ENCODE measurements around the gene NAXE.

NAXE gene

GRCh38 chr1:156639601-156640101, 48.1 kb downstream of the NAXE start:
- ChIA-PET POLR2A (no interaction called here), CTCF (no interaction called here)
- TF ChIP-seq BHLHE40 (IDR thresholded peaks at IDR 0.05; ENCODE audit: borderline replicate concordance) = no peak
- no peak for TF ChIP-seq FOXA1 (IDR thresholded peaks at IDR 0.05)
- no peak for TF ChIP-seq SUZ12 (IDR thresholded peaks at IDR 0.05)
- TF ChIP-seq ZNF384 (IDR thresholded peaks at IDR 0.05) = no peak
- TF ChIP-seq HDGF (IDR thresholded peaks at IDR 0.05; ENCODE audit: borderline replicate concordance) = no peak
- TF ChIP-seq L3MBTL2 (conservative IDR thresholded peaks at IDR 0.05) = no peak
- no peak for TF ChIP-seq FOXK2 (IDR thresholded peaks at IDR 0.05)
- TF ChIP-seq ARNT (IDR thresholded peaks at IDR 0.05) = no peak
- no peak for TF ChIP-seq SP1 (IDR thresholded peaks at IDR 0.05)
- TF ChIP-seq NFRKB (IDR thresholded peaks at IDR 0.05) = no peak
- TF ChIP-seq ELF4 (IDR thresholded peaks at IDR 0.05) = no peak
- no peak for TF ChIP-seq FOXM1 (IDR thresholded peaks at IDR 0.05; ENCODE audit: borderline replicate concordance)
- no peak for TF ChIP-seq PKNOX1 (IDR thresholded peaks at IDR 0.05)
- TF ChIP-seq TARDBP (IDR thresholded peaks at IDR 0.05) = no peak
- TF ChIP-seq LEF1 (IDR thresholded peaks at IDR 0.05; ENCODE audit: borderline replicate concordance) = no peak
- TF ChIP-seq CTBP1 (IDR thresholded peaks at IDR 0.05; ENCODE audit: borderline replicate concordance) = no peak

GRCh38 chr1:156640842-156641706, 49.5 kb downstream of the NAXE start:
- TF ChIP-seq FOXM1 (IDR thresholded peaks at IDR 0.05; ENCODE audit: borderline replicate concordance) (no peak), L3MBTL2 (conservative IDR thresholded peaks at IDR 0.05) (no peak), SUZ12 (IDR thresholded peaks at IDR 0.05) (no peak), HDGF (IDR thresholded peaks at IDR 0.05; ENCODE audit: borderline replicate concordance) (no peak), FOXA1 (IDR thresholded peaks at IDR 0.05) (no peak), FOXK2 (IDR thresholded peaks at IDR 0.05) (no peak), LEF1 (IDR thresholded peaks at IDR 0.05; ENCODE audit: borderline replicate concordance) (no peak), SP1 (IDR thresholded peaks at IDR 0.05) (no peak), ZNF384 (IDR thresholded peaks at IDR 0.05) (no peak), TARDBP (IDR thresholded peaks at IDR 0.05) (no peak), ELF4 (IDR thresholded peaks at IDR 0.05) (no peak), ARNT (IDR thresholded peaks at IDR 0.05) (no peak), CTBP1 (IDR thresholded peaks at IDR 0.05; ENCODE audit: borderline replicate concordance) (no peak), BHLHE40 (IDR thresholded peaks at IDR 0.05; ENCODE audit: borderline replicate concordance) (no peak), NFRKB (IDR thresholded peaks at IDR 0.05) (no peak), PKNOX1 (IDR thresholded peaks at IDR 0.05) (no peak)
- POLR2A ChIA-PET = interaction anchor here (0.9 to 1.2 kb wide), 2 partner anchors 17 to 45 kb away, joined by 3 to 7 read pairs; no protein-coding TSS in a partner anchor
- CTCF ChIA-PET = interaction anchor here (0.7 to 6.2 kb wide), 6 partner anchors 10 to 49 kb away, joined by 3 to 47 read pairs (median 4); no protein-coding TSS in a partner anchor
- no peak for DNase-seq (ENCODE audit: extremely low spot score)

More at GRCh38 chr1:156639601-156640101, 48.1 kb downstream of the NAXE start:
- no peak for DNase-seq (ENCODE audit: extremely low spot score)

- ChIA-PET CTCF (interaction anchor here (0.7 to 6.2 kb wide), 6 partner anchors 11 to 48 kb away, joined by 3 to 47 read pairs (median 4); no protein-coding TSS in a partner anchor), POLR2A (interaction anchor here (0.9 to 1.2 kb wide), 2 partner anchors 18 to 46 kb away, joined by 3 to 7 read pairs; no protein-coding TSS in a partner anchor)
- TF ChIP-seq SUZ12 (IDR thresholded peaks at IDR 0.05) = no peak
- TF ChIP-seq SP1 (IDR thresholded peaks at IDR 0.05) = no peak
- TF ChIP-seq FOXK2 (IDR thresholded peaks at IDR 0.05) = no peak
- no peak for TF ChIP-seq BHLHE40 (IDR thresholded peaks at IDR 0.05; ENCODE audit: borderline replicate concordance)
- TF ChIP-seq CTBP1 (IDR thresholded peaks at IDR 0.05; ENCODE audit: borderline replicate concordance) = no peak
- TF ChIP-seq ELF4 (IDR thresholded peaks at IDR 0.05) = no peak
- TF ChIP-seq TARDBP (IDR thresholded peaks at IDR 0.05) = no peak
- TF ChIP-seq HDGF (IDR thresholded peaks at IDR 0.05; ENCODE audit: borderline replicate concordance) = no peak
- no peak for TF ChIP-seq NFRKB (IDR thresholded peaks at IDR 0.05)
- no peak for TF ChIP-seq FOXA1 (IDR thresholded peaks at IDR 0.05)
- TF ChIP-seq PKNOX1 (IDR thresholded peaks at IDR 0.05) = no peak
- TF ChIP-seq L3MBTL2 (conservative IDR thresholded peaks at IDR 0.05) = no peak
- no peak for TF ChIP-seq LEF1 (IDR thresholded peaks at IDR 0.05; ENCODE audit: borderline replicate concordance)
- no peak for TF ChIP-seq ARNT (IDR thresholded peaks at IDR 0.05)
- TF ChIP-seq FOXM1 (IDR thresholded peaks at IDR 0.05; ENCODE audit: borderline replicate concordance) = no peak
- no peak for TF ChIP-seq ZNF384 (IDR thresholded peaks at IDR 0.05)
- DNase-seq (ENCODE audit: extremely low spot score) = peak; percentile 80
Measured at GRCh38 chr1:156641761-156642264, 50.2 kb downstream of the NAXE start, which contains the start of gene BCAN. Gene BCAN, plus strand, starts transcription at chr1:156642117. Its CDS starts 3,938 bp downstream, at chr1:156646055.

GRCh38 chr1:156642265-156643048, 50.9 kb downstream of the NAXE start:
- ChIA-PET POLR2A (interaction anchor here (0.7 to 1.3 kb wide), 4 partner anchors 16 to 47 kb away, joined by 3 to 7 read pairs (median 3); no protein-coding TSS in a partner anchor), CTCF (interaction anchor here (1.0 to 6.2 kb wide), 7 partner anchors 11 to 48 kb away, joined by 3 to 47 read pairs (median 5); no protein-coding TSS in a partner anchor)
- DNase-seq (ENCODE audit: extremely low spot score) = no peak
- no peak for TF ChIP-seq FOXA1 (IDR thresholded peaks at IDR 0.05)

Data from HEK293T (cell line).